ENCODE measurements around the gene CHPF.

DNA sequence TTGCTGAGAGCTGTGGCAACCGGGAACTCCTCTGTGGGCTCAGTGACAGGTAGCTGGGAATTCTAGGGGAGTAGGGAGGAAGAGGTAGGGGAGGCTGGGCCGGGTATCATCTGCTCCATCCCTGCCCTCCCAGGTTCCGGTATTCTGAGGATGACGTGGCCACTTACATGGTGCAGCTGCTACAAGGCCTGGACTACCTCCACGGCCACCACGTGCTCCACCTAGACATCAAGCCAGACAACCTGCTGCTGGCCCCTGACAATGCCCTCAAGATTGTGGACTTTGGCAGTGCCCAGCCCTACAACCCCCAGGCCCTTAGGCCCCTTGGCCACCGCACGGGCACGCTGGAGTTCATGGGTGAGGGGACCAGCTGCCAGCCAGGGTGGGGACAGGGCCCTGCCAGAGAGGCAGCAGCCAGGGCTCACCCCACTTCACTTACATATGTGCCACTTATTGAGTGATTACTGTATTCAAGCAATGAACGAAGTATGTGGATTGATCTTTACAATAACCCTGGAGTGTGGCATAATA is 52.9 kb downstream of the CHPF start:
- TF ChIP-seq, protein P1, sequence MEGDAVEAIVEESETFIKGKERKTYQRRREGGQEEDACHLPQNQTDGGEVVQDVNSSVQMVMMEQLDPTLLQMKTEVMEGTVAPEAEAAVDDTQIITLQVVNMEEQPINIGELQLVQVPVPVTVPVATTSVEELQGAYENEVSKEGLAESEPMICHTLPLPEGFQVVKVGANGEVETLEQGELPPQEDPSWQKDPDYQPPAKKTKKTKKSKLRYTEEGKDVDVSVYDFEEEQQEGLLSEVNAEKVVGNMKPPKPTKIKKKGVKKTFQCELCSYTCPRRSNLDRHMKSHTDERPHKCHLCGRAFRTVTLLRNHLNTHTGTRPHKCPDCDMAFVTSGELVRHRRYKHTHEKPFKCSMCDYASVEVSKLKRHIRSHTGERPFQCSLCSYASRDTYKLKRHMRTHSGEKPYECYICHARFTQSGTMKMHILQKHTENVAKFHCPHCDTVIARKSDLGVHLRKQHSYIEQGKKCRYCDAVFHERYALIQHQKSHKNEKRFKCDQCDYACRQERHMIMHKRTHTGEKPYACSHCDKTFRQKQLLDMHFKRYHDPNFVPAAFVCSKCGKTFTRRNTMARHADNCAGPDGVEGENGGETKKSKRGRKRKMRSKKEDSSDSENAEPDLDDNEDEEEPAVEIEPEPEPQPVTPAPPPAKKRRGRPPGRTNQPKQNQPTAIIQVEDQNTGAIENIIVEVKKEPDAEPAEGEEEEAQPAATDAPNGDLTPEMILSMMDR (IDR thresholded peaks at IDR 0.05), result no peak
- TF ChIP-seq POLR2AphosphoS5 (IDR thresholded peaks at IDR 0.05), result no peak
